GM19372 (cell line): ENCODE data around the gene OMG.
"Not testable (repeated sequence)": the region's sequence is repeated elsewhere in the genome, so short reads cannot be mapped to it uniquely, and the experiment has no call there.

Experiments
- ATAC-seq: cut with Tn5 transposase; IDR thresholded peaks from one replicate; pipeline ENCODE4 v1.9.1; 2021; ENCODE audit warnings: mild to moderate bottlenecking, low read depth, moderate library complexity; ENCODE audit not compliant: unreplicated experiment

Gene OMG, protein sequence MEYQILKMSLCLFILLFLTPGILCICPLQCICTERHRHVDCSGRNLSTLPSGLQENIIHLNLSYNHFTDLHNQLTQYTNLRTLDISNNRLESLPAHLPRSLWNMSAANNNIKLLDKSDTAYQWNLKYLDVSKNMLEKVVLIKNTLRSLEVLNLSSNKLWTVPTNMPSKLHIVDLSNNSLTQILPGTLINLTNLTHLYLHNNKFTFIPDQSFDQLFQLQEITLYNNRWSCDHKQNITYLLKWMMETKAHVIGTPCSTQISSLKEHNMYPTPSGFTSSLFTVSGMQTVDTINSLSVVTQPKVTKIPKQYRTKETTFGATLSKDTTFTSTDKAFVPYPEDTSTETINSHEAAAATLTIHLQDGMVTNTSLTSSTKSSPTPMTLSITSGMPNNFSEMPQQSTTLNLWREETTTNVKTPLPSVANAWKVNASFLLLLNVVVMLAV

DNA sequence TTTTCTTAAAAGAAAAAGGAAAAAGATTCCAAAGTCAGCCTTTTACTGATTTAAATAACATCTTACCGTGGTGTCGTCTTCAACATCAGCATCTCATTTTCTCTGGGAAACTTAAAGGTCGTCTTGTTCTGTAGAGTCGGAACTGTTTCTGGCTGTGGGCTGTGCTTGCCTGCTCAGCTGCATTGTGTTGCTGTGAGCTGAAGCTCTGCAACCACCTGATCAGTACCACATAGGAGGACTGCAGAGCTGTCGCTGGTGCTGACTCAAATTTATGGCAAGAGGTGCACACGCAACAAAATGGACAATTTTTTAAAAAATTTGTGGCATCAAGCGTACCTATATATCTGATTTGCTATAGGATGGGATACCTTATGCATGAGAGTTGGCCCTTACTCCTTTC is at the start of gene OMG:
OMG (minus strand) TSS at position 150 of the 400 bp plus-strand sequence. CDS start 908 bp downstream, outside the sequence.
- ATAC-seq: no peak

DNA sequence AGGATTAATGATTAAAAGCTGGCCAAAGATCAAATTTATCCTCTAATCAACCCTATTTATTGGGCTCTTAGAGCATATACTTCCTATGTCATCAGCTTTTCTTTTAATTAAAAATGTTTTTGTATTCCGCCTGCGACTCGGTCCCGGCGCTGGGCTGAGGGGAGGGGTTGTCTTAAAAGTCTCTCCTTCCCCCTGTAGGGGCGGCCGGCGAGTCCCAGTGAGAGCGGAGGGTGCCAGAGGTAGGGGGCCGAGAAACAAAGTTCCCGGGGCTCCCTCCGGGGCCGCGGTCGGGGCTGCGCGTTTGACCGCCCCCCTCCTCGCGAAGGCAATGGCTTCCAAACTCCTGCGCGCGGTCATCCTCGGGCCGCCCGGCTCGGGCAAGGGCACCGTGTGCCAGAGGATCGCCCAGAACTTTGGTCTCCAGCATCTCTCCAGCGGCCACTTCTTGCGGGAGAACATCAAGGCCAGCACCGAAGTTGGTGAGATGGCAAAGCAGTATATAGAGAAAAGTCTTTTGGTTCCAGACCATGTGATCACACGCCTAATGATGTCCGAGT is 48.2 kb upstream of the OMG start:
- not testable (repeated sequence) for ATAC-seq

DNA sequence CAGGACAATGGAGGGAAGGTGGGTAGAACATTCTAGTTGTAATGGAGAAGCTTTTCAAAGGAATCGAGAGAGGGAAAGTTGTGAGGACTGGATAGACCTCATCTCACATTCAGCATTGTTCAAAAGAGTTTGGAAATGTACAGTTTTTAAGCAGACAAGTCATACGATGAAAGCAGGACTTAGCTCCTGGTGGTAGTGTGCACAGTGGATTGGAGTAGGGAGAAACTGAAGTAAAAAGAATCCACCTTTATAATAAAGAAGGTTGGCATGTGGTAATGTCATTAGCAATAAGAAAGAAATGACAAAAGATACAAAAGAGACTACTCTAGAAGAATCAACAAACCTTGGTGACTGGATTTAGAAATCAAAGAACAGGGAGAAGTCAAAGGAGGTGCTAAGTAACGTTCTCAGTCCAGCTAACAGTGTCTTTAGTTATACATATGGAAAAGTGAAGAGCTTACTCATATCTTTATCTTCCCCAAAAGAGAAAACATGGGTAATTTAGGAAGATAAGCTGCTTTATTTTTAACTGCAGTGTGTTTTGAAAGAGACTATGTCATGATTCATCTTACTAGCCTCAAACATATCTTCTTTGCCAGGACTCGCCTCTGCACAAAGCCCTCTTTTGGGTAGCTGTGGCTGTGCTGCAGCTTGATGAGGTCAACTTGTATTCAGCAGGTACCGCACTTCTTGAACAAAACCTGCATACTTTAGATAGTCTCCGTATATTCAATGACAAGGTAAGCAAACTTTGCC is 43.0 kb upstream of the OMG start:
- ATAC-seq: no peak

DNA sequence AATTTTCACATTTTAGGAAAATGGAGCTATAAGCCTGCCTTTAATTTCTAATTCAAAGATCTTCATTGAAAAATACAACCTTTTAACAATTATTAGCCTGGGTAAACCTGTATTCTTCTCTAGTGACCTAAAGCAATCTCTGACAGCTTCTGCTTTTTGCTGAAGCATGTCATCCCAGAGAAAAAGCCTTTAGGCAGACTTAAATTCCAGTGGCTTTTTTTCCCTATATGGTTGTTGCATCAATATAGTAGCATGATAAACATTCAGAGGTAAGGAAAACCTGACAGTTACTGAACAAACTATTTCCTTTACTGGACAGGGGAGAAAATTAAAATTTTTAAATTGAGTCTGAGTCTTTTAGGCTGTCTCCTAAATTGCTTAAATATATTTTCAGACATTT is 32.2 kb upstream of the OMG start:
- no peak for ATAC-seq

DNA sequence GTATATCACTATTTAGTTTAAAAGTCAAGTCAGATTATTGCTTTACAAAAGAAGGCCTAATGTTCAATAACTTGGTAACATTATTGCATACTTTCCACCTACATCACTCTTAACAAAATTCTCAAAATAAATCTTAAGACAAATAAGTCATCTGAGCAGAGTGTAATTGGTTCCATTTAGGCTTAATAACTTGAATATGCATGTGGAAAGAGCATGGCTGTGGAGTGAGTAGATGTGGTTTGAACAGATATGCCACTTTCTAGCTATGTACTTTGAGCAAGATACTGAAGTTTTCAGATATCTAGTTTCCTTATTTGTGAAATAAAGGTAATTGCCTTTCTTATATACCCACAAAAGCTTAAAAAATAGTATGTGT is 31.1 kb upstream of the OMG start:
- no peak for ATAC-seq

DNA sequence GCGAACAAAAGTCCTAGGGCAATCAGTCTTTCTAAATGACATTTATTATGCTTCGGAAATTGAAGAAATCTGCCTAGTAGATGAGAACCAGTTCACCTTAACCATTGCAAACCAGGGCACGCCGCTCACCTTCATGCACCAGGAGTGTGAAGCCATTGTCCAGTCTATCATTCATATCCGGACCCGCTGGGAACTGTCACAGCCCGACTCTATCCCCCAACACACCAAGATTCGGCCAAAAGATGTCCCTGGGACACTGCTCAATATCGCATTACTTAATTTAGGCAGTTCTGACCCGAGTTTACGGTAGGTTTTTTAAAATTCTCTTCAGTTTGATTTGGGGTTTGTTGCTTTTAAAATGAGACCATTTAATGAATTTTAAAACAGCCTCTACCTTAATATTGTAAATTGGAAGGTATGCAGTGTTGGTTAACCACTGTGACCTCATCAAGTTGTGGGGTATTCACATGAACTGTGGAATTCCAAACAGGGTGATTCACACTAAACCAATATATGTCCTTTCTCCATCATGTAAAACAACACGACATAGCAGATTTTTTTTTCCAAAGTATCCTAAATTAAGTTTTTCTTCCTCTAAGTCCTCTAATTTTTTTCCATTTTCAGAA is 30.6 kb upstream of the OMG start:
- no peak for ATAC-seq

DNA sequence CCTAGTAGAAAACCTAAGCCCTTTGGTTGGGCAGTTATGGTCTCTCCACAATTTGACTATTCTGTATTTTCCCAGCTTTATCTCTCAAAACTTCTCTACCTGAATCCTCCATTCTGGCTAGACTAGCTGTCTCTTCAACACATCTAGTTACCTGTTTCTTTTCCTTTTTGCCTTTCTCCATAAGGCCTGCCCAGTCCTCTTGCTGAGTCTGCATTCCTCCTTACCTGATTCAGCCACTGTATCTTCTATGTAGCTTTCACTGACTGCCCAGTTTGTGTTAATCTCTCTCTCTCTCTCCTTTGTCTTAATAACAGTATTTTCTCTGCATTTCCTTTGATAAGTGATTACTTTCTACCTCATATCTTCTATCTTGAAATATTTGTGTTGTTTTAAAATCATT is 26.5 kb upstream of the OMG start:
- ATAC-seq: no peak

DNA sequence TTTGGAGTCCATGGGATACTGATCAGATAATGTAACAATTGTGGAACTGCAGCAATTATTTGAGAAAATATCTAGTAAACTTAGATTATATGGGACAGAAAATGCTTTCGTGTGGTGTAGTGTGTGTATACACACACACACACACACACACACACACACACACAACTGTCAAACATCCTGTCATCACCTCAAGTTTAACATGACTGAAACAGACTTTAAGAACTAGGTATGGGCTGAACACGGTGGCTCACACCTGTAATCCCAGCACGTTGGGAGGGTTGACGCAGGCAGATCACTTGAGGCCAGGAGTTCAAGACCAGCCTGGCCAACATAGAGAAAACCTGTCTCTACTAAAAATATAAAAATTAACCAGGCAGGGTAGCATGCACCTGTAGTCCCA is 24.9 kb upstream of the OMG start:
- ATAC-seq: no peak

DNA sequence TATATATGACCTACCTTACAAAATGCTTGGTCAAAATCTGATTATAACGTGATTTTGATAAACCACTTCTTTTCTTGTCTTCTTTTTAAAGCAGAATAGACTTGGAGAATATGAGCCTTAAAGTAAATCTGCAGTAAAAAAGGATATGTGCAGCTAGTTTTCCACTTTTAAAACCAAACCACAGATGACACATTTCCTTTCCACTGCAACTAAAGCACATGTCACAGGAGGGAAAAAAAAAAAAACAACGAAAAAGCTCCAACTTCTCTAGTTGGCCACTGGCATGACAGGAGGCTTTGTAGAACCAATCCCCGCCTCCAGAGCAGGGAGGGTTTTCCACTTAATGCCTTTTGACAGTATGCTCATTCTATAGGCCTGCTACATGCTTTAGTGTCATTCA is 24.4 kb upstream of the OMG start, which contains the start of gene EVI2A:
EVI2A (minus strand) TSS at position 142 of the 400 bp plus-strand sequence. CDS start 2,609 bp downstream, outside the sequence.
- peak; percentile 48 for ATAC-seq

DNA sequence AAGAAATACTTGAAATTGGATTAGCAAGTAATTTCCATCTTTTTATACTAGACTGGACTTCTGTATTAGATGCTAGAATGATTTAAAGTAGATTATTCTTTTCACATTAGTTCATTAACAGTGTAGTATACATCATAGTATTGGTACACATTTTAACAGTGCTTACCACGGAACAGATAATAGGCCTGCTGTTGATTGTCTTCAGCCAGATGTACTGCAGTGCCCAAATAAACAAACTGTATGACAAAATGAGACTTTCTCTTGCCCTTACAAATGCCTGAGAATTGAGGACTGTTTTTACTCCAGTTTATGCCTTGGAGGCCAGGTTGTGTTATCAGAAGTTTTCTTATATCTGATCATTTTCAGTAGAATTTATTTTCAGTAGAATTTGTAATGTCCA is 23.8 kb upstream of the OMG start:
- ATAC-seq: no peak

DNA sequence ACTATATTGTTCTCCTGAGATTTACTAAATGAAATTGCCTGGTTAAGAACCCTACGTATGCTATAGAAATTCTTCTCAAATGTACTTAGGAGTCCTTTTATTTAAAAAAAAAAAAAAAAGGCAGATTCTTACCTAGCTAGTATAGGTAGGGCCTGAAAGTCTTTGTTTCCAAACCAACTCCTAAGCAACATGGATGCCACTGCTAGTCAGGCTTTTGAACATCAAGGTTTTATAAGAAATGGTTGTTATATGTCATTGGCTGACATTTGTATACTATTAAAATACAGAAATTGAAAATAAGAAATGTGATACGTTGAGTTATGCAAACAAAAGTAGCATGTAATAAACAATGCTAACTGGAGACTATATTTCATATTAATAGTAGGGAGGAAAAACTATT is 23.2 kb upstream of the OMG start:
- ATAC-seq: no peak

DNA sequence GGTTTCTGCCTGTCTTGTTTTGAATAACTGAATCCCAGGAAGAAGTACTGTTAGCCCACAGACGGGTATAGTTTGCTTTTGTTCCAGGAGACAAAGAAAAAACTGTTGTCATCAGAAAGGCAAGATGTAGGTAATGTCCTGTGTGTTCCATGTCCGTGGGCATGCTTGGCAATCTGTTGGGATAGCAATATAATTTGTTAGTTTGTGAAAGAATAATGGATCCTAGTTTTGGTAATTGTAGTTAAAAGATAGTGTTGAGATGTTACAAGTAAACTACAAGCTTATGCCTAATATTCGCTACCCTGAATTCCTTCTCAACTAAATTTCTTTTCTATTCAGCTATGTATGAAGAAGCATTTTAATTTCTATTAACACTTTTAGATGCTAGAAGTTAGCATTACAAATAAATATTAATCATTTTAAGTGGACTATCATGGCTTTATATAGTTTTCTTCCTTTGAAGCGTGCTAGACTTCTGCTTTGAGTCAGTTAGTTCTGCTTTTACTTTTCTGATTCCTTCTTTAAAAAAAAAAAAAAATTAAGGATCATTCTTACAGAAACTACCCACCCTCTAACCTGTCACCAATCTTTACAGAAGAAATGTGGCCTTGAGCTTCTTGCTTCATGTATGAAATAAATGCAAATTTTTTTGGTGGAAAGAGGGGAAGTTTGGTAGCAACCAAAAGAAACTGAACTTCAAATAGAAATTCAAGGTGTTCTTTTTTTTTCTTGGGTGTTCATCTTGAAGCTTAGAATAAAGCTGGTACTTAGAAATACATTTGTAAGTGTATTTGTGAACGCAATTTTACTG is 22.0 kb upstream of the OMG start:
- ATAC-seq: no peak

DNA sequence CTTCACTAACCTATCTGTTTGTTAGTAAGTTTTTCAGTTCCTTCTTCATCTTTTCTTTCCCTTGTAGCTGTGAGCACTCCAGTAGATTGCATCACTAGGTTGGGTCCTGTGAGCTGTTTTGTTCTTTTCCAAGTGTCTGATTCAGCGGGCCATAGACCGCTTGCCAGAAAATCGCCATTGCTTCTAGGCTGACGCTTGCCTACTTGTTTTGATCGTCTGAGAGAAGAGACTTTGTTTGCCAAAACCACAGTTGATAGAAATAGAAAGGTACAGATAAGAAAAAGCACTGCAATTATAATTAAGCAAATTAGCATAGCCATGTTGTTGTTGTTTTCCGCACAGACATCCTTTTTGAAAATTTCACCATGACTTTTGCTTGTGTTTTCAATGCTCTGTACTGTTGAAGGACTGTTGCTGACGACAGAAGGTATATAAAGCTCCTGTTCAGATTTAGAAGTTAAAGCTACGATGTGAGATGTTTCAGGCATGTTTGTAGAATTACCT is 21.3 kb upstream of the OMG start:
- no peak for ATAC-seq

DNA sequence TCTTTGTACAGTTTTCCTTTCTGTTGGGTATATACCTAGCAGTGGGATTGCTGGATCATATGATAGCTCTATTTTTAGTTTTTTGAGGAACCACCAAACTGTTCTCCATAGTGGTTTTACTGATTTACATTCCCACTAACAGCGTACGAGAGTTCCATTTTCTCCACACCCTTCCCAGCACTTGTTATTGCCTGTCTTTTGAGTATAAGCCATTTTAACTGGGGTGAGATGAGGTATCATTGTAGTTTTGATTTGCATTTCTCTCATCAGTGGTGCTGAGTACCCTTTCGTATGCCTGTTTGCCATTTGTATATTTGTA is 17.7 kb upstream of the OMG start:
- ATAC-seq: no peak

DNA sequence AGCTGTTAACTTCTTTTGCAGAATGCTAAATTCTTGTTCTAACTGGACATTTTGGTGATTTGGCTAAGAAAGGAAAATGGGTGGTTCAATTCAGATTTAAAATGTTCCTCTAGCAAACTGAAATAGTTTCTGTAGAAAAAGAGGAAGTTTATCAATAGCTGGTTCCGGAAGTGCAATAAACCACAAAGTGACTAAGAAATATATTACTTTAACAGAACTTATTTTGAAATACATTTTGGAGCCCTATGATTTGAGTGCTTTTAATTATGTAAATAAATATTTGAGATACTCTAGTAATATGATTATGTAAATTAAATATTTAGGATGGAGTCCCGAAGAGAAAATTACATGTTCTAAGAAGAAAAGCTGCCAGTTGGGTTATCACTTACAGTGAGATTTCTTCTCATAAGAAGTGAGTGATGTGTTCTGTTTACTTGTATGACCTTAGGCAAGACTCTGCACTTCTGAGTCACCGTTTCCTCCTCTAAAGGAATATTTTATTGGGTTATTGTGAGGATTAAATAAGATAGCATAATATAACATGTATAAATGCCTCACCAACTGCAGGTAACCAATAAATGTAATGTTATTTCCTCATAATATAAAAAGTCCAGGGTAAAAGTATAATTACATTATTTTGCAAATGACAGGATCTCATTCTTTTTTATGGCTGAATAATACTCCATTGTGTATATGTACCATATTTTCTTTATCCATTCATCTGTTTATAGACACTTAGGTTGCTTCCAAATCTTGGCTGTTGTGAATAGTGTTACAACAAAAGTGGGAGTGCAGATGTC is 17.1 kb upstream of the OMG start, which contains the start of gene EVI2B:
EVI2B (minus strand) TSS at position 73 of the 800 bp plus-strand sequence. CDS start 8,445 bp downstream, outside the sequence.
- no peak for ATAC-seq

DNA sequence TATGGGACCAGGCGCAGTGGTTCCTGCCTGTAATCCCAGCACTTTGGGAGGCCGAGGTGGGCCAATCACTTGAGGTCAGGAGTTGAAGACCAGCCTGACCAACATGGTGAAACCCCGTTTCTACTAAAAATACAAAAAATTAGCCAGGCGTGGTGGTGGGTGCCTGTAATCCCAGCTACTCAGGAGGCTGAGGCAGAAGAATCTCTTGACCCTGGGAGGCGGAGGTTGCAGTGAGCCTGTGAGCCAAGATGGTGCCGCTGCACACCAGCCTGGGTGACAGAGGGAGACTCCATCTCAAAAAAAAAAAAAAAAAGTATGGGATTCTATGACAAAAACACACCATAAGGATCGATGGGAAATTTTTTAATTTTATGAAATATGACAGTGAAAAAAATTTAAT is 15.2 kb upstream of the OMG start:
- ATAC-seq: not testable (repeated sequence)

DNA sequence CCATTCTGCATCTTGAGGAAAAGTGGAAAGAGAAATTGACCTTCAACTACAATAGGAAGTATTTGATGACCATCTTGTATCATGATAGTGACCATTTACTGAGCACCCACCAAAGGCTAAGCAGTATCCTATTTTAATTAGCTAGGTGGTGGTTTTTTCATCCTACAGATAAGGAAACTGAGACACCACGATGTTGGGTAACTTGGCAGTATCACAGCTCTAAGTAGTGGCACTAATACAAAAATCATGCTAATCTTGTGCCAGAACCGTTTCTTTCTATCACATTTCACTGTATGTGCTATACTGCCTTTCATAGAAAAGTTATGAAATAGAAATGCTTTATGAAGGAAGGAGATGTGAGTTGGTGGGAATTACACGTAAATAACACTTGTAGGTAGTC is 14.5 kb upstream of the OMG start:
- ATAC-seq: no peak

DNA sequence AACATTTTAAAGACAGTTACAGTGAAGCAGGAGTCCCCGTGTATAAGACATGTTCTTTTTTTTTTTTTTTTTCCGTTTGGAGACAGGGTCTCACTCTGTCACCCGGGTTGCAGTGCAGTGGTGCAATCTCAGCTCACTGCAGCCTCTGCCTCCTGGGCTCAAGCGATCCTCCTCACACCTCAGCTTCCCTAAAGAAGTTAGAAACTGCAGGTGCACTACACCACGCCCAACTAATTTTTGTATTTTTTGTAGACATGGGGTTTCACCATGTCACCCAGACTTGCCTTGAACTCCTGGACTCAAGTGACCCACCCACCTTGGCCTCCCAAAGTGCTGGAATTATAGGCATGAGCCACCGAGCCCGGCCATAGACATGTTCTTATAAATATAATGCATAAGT is 13.8 kb upstream of the OMG start:
- ATAC-seq: no peak

DNA sequence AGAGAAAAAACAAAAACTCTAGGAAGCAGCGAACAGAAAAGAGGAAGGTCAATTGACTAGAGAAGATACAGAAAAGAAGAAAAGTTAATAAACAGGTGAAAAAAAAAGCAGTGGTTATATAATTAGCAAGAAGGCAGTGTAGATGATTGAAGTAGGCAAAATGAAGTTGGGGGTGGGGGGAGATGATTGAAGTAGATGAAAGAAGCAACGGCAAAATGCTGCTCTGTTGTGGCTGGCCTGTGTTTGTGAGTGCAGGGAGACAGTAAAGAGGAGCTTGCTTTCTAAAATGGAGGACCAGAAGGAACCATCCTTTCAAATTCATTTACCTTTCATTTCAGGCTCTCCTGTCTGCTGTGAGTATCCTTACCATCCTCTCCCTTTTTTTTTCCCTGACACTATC is 13.2 kb upstream of the OMG start:
- ATAC-seq: no peak
